ENCODE results near the gene SMNDC1. TPM values are rescaled to one million over a fixed set of nuclear protein-coding genes. Genes with fewer than 3 reads are reported as not detected.
"Not testable (repeated sequence)": the region's sequence is repeated elsewhere in the genome, so short reads cannot be mapped to it uniquely, and the experiment has no call there.

SMNDC1 gene
- total RNA-seq, 4 donors from 2014 or later, result 12.0 to 20.4 (median 17.4) TPM

- no peaks in the 10 kb centered on the region for H3K9me3 ChIP-seq
- no peak for ATAC-seq
- H3K27ac ChIP-seq, result peak overlapping the region; percentile 72 to 86 (median 80)
- no peaks in the 10 kb centered on the region for H3K27me3 ChIP-seq
- no peaks in the 10 kb centered on the region for H3K36me3 ChIP-seq
- peak in 1 of 4 experiments; percentile 18 for TF ChIP-seq CTCF (IDR thresholded peaks at IDR 0.05)
- TF ChIP-seq POLR2AphosphoS5 (IDR thresholded peaks at IDR 0.05), result no peak
- H3K4me1 ChIP-seq, result peaks cover 32 to 98% (median 39%) of the 10 kb centered on the region in 3 donors
- H3K4me3 ChIP-seq, result no peak overlapping the region
Measured at GRCh38 chr10:110274072-110274627, 30.6 kb downstream of the SMNDC1 start.

- Histone ChIP-seq H3K27ac (peak overlapping the region; percentile 72 to 86 (median 80)), H3K27me3 (no peaks in the 10 kb centered on the region), H3K4me1 (peaks cover 34 to 98% (median 39%) of the 10 kb centered on the region in 3 donors), H3K9me3 (no peaks in the 10 kb centered on the region), H3K36me3 (no peaks in the 10 kb centered on the region), H3K4me3 (no peak overlapping the region)
- 37 to 47% methylated on average over 4 of the region's 4 CpGs for WGBS, 2 donors (ENCODE audit: low coverage in 1 of 2)
- peak; percentile 89 for ATAC-seq
- TF ChIP-seq EP300 (IDR thresholded peaks at IDR 0.05), result no peak
- TF ChIP-seq POLR2AphosphoS5 (IDR thresholded peaks at IDR 0.05), result peak; percentile 81
- TF ChIP-seq CTCF (IDR thresholded peaks at IDR 0.05), result no peak
Measured at GRCh38 chr10:110273474-110273873, 31.2 kb downstream of the SMNDC1 start.

GRCh38 chr10:110272995-110273394 lies 31.7 kb downstream of the SMNDC1 start:
- not testable (repeated sequence) for H3K27me3 ChIP-seq

GRCh38 chr10:110269374-110270318 lies 35.1 kb downstream of the SMNDC1 start:
- Histone ChIP-seq H3K36me3 (no peaks in the 10 kb centered on the region), H3K9me3 (no peaks in the 10 kb centered on the region), H3K4me1 (peaks cover 33 to 100% (median 38%) of the 10 kb centered on the region in 3 donors), H3K4me3 (peak overlapping the region; percentile 30 to 32), H3K27me3 (no peaks in the 10 kb centered on the region), H3K27ac (peak overlapping the region; percentile 83 to 86 (median 85))
- 11 to 22% methylated on average over 4 of the region's 4 CpGs for WGBS, 2 donors (ENCODE audit: low coverage in 1 of 2)
- TF ChIP-seq CTCF (IDR thresholded peaks at IDR 0.05) (no peak), POLR2AphosphoS5 (IDR thresholded peaks at IDR 0.05) (peak; percentile 39), EP300 (IDR thresholded peaks at IDR 0.05) (no peak), POLR2A (IDR thresholded peaks at IDR 0.05) (no peak)
- ATAC-seq, result peak; percentile 57

More at GRCh38 chr10:110272995-110273394, 31.7 kb downstream of the SMNDC1 start:
- Histone ChIP-seq H3K4me1 (peaks cover 38 to 98% (median 39%) of the 10 kb centered on the region in 3 donors), H3K27ac (peak overlapping the region; percentile 72 to 86 (median 80))
- not testable (repeated sequence) for H3K36me3 ChIP-seq, H3K4me3 ChIP-seq, H3K9me3 ChIP-seq, ATAC-seq
- WGBS, 2 donors (ENCODE audit: low coverage in 1 of 2), result 82 to 86% methylated on average over 8 to 11 of the region's 15 CpGs

GRCh38 chr10:110268971-110269370 lies 35.7 kb downstream of the SMNDC1 start:
- Histone ChIP-seq H3K4me1 (peaks cover 31 to 100% (median 33%) of the 10 kb centered on the region in 3 donors), H3K27me3 (no peaks in the 10 kb centered on the region), H3K4me3 (peak overlapping the region; percentile 30 to 32), H3K36me3 (no peaks in the 10 kb centered on the region), H3K9me3 (no peaks in the 10 kb centered on the region), H3K27ac (peak overlapping the region; percentile 83 to 86 (median 85))
- no peak for ATAC-seq
- 39 to 41% methylated on average over 2 of the region's 2 CpGs for WGBS, 2 donors (ENCODE audit: low coverage in 1 of 2)
- TF ChIP-seq CTCF (IDR thresholded peaks at IDR 0.05) (no peak), EP300 (IDR thresholded peaks at IDR 0.05) (no peak), POLR2AphosphoS5 (IDR thresholded peaks at IDR 0.05) (no peak), POLR2A (IDR thresholded peaks at IDR 0.05) (no peak)

All from gastroesophageal sphincter (tissue), 4 donors.